Measurements from ENCODE around the gene LEMD3. TPM values are rescaled to one million over a fixed set of nuclear protein-coding genes. Genes with fewer than 3 reads are reported as not detected.

The LEMD3 gene
- total RNA-seq, 1 donor from 2014 or later, result 31.9 TPM

DNA sequence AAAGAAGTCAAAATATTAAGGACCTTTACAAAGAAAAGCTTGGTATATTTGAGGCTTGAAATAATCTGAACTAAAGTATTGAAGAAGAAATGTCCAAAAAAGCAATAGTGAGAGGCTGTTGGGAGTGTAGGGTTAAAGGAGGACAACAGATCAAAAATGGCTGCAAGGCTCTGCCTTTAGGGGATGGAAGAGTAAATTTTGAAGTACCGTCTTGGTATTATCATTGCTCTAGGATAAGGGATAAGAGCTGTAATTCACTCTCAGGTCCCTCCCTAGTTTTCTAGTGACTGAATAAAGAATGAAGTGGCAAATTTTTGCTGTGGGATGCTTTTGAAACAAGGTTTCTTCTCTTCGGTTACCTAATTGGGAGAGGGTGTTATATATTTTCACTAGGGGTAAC is 38.7 kb downstream of the LEMD3 start:
- peaks cover 24% of the 10 kb centered on the region for H3K4me1 ChIP-seq
- no peak for ATAC-seq

DNA sequence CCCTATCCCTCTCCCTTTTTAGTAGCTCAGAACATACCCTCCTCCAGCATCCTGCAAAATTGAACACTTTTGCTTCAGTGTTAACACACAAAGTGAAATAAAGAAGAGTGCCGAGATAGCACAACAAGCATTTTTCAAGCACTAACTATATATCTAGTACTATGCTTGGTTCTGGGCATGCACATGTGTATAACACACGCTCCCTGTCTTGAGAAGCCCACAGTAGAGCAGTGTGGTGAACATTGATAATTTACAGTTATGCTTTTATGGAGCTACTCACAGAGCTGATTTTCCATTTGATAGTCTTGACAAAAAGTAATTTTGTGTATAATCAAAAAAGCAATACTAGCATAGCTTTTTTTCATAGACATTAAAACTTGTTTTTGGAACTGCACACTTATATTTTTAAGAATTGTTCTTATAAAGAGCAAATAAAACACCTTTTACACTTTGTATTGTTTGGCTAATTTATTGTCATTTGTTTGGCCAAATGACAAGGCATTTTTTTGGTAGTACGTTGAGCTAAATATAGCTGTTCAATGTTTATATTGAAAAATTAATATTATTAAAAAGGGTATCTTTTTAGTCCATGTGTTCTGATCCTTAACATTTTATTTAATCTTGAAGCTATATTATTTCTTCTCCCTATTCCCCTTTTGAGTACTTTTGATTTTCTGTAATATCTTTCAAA is 39.7 kb downstream of the LEMD3 start:
- DNase-seq (no peak), ATAC-seq (no peak)
- no peaks in the 10 kb centered on the region for H3K27me3 ChIP-seq (ENCODE audit: low read depth)
- peaks cover 24% of the 10 kb centered on the region for H3K4me1 ChIP-seq
- no peak overlapping the region for H3K4me3 ChIP-seq
- TF ChIP-seq, protein P1, sequence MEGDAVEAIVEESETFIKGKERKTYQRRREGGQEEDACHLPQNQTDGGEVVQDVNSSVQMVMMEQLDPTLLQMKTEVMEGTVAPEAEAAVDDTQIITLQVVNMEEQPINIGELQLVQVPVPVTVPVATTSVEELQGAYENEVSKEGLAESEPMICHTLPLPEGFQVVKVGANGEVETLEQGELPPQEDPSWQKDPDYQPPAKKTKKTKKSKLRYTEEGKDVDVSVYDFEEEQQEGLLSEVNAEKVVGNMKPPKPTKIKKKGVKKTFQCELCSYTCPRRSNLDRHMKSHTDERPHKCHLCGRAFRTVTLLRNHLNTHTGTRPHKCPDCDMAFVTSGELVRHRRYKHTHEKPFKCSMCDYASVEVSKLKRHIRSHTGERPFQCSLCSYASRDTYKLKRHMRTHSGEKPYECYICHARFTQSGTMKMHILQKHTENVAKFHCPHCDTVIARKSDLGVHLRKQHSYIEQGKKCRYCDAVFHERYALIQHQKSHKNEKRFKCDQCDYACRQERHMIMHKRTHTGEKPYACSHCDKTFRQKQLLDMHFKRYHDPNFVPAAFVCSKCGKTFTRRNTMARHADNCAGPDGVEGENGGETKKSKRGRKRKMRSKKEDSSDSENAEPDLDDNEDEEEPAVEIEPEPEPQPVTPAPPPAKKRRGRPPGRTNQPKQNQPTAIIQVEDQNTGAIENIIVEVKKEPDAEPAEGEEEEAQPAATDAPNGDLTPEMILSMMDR (IDR thresholded peaks at IDR 0.05), result no peak
- intact Hi-C loops (cut with DNase I), result no loop called here
- peaks cover 4% of the 10 kb centered on the region for H3K36me3 ChIP-seq
- H3K27ac ChIP-seq, result no peak overlapping the region
- H3K9me3 ChIP-seq, result no peaks in the 10 kb centered on the region

More for the DNA sequence above, 38.7 kb downstream of the LEMD3 start:
- H3K36me3 ChIP-seq, result peaks cover 4% of the 10 kb centered on the region
- H3K4me3 ChIP-seq, result no peak overlapping the region
- no peaks in the 10 kb centered on the region for H3K9me3 ChIP-seq
- intact Hi-C loops (cut with DNase I), result no loop called here
- no peak overlapping the region for H3K27ac ChIP-seq
- TF ChIP-seq, protein P1 (IDR thresholded peaks at IDR 0.05), result no peak
- DNase-seq, result no peak
- no peaks in the 10 kb centered on the region for H3K27me3 ChIP-seq (ENCODE audit: low read depth)

DNA sequence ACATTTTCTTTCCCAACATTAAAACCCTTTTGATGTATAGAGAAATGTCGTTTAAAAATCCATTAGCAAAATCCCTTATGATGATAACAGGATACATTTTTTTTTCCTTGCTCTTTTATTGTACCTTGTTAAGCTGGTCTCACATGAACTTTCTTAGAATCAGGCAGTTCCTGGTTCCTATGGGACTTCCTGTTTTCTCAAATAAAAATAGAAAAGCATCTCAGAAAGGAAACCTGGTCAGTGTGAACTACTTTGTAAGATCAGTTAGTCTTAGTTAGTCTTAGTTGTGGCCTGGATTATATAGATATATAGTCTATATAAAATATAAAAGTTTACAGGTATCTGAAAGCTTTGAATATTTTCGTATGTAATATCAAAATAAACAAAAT is 40.3 kb downstream of the LEMD3 start:
- peaks cover 4% of the 10 kb centered on the region for H3K36me3 ChIP-seq
- H3K27ac ChIP-seq, result no peak overlapping the region
- no peak overlapping the region for H3K4me3 ChIP-seq
- H3K9me3 ChIP-seq, result no peaks in the 10 kb centered on the region
- intact Hi-C loops (cut with DNase I), result no loop called here
- no peak for ATAC-seq
- no peaks in the 10 kb centered on the region for H3K27me3 ChIP-seq (ENCODE audit: low read depth)
- peaks cover 24% of the 10 kb centered on the region for H3K4me1 ChIP-seq
- DNase-seq, result no peak
- TF ChIP-seq, protein P1 (IDR thresholded peaks at IDR 0.05), result no peak

DNA sequence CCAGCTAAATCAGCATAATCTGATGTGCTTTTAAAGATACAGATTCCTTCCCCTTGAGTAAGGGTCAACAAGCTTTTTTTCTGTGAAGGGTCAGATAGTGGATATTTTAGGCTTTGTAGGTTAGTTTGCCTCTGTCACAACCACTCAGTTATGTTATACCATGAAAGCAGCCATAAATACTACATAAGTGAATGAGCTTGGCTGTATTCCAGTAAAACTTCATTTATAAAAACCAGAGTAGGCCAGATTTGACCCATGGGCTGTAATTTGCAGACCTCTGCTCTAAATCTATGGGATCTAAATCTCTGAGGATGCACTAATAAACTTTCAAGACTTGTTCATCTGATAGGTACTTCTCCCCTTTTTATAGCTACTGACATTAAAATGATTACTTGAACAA is 47.7 kb downstream of the LEMD3 start:
- ATAC-seq (no peak), DNase-seq (no peak)
- no peaks in the 10 kb centered on the region for H3K27me3 ChIP-seq (ENCODE audit: low read depth)
- no peak overlapping the region for H3K27ac ChIP-seq
- TF ChIP-seq, protein P1 (IDR thresholded peaks at IDR 0.05), result no peak
- H3K9me3 ChIP-seq, result peaks cover 18% of the 10 kb centered on the region
- no peaks in the 10 kb centered on the region for H3K4me1 ChIP-seq
- H3K36me3 ChIP-seq, result peaks cover 16% of the 10 kb centered on the region
- no peak overlapping the region for H3K4me3 ChIP-seq
- intact Hi-C loops (cut with DNase I), result no loop called here

DNA sequence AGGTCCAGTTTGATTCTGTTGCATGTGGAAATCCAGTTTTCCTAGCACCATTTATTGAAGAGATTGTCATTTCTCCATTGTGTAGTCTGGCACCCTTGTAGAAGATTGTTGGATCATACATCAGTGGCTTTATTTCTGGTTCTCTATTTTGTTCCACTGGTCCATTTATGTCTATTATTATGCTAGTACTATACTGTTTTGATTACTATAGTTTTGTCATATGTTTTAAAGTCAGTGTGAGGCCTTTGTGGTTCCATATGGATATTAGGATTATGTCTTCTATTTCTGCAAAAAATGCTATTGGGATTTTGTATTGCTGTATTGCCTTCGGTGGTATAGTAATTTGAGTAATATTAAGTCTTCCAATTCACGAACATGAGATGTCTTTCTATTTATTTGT is 51.4 kb downstream of the LEMD3 start:
- Histone ChIP-seq H3K27ac (no peak overlapping the region), H3K4me1 (no peaks in the 10 kb centered on the region), H3K9me3 (peaks cover 18% of the 10 kb centered on the region), H3K36me3 (peaks cover 16% of the 10 kb centered on the region), H3K4me3 (no peak overlapping the region), H3K27me3 (ENCODE audit: low read depth) (no peaks in the 10 kb centered on the region)
- ATAC-seq (no peak), DNase-seq (no peak)
- TF ChIP-seq, protein P1 (IDR thresholded peaks at IDR 0.05), result no peak
- intact Hi-C loops (cut with DNase I), result no loop called here
